PC-3 (cell line): ENCODE results near the gene CACNA1D. TPM values are rescaled to one million over a fixed set of nuclear protein-coding genes. Genes with fewer than 3 reads are reported as not detected.

Experiments used
- ATAC-seq: fragments of 200-7000 bp; cut with Tn5 transposase; 2 replicates; pipeline ENCODE4 v1.9.1; 2020; ENCODE audit warnings: mild to moderate bottlenecking, moderate library complexity
- BruUV-seq: library from RNA; stranded (reverse); fragments of 400-500 nt; replicated peaks from 2 replicates; lab custom pipeline; 2021; lab: Mats Ljungman, UMichigan
- CTCF ChIA-PET: fragments of 300-600 bp; sonication (Branson Sonifier 250); formaldehyde crosslinking; loops from one replicate; lab custom pipeline; 2022; ENCODE audit warnings: antibody characterized with exemption; lab: Charles Lee
- POLR2A ChIA-PET: fragments of 300-600 bp; sonication (Branson Sonifier 250); formaldehyde crosslinking; loops from one replicate; lab custom pipeline; 2022; ENCODE audit warnings: antibody characterized with exemption; ENCODE audit not compliant: unreplicated experiment; lab: Charles Lee
- DNase-seq: peaks from one replicate; pipeline ENCODE4 v3.0.0-alpha.2; 2015
- H2AFZ ChIP-seq: fragments of 300-600 bp; sonication (generic); 2 replicates; pipeline ENCODE4 v1.6.0; 2016; ENCODE audit warnings: antibody characterized with exemption, low read length
- H3F3A ChIP-seq: fragments of 300-600 bp; sonication (generic); one replicate; pipeline ENCODE4 v1.6.0; 2017; ENCODE audit warnings: antibody characterized with exemption, low read length, control low read depth, mild to moderate bottlenecking; ENCODE audit not compliant: unreplicated experiment
- H3K27ac ChIP-seq: fragments of 300-600 bp; sonication (generic); 2 replicates; pipeline ENCODE4 v1.5.1; 2016; ENCODE audit warnings: mild to moderate bottlenecking, low read length
- H3K27me3 ChIP-seq: fragments of 300-600 bp; sonication (generic); 2 replicates; pipeline ENCODE4 v1.6.1; 2016; ENCODE audit warnings: low read length, mixed read lengths
- H3K36me3 ChIP-seq: fragments of 300-600 bp; sonication (generic); 2 replicates; pipeline ENCODE4 v1.6.1; 2016; ENCODE audit warnings: low read depth, mixed run types, low read length, mixed read lengths
- H3K4me1 ChIP-seq: fragments of 300-600 bp; sonication (generic); 2 replicates; pipeline ENCODE4 v1.5.1; 2016; ENCODE audit warnings: low read length; ENCODE audit not compliant: insufficient read depth
- H3K4me2 ChIP-seq: fragments of 300-600 bp; sonication (generic); 2 replicates; pipeline ENCODE4 v1.6.0; 2016; ENCODE audit warnings: low read length
- H3K4me3 ChIP-seq: fragments of 300-600 bp; sonication (generic); 2 replicates; pipeline ENCODE4 v1.5.1; 2016; ENCODE audit warnings: mild to moderate bottlenecking, low read length, mixed read lengths
- H3K79me2 ChIP-seq: fragments of 300-600 bp; sonication (generic); 2 replicates; pipeline ENCODE4 v1.6.1; 2017; ENCODE audit warnings: low read length, mixed read lengths
- H3K9ac ChIP-seq: fragments of 300-600 bp; sonication (generic); 2 replicates; pipeline ENCODE4 v1.6.0; 2016; ENCODE audit warnings: mild to moderate bottlenecking, low read length
- H3K9me2 ChIP-seq: fragments of 300-600 bp; sonication (generic); replicated peaks from 2 replicates; pipeline ENCODE4 v1.6.1; 2016; ENCODE audit warnings: mixed run types, low read length, mixed read lengths
- H3K9me3 ChIP-seq: fragments of 300-600 bp; sonication (generic); 2 replicates; pipeline ENCODE4 v1.6.1; 2016; ENCODE audit warnings: low read length, mixed read lengths
- H4K20me1 ChIP-seq: fragments of 300-600 bp; sonication (generic); 2 replicates; pipeline ENCODE4 v1.6.1; 2016; ENCODE audit warnings: low read length, mixed read lengths
- CTCF ChIP-seq: fragments of 300-600 bp; sonication (generic); conservative IDR thresholded peaks from 2 replicates; pipeline ENCODE4 v1.5.1; 2017; ENCODE audit warnings: antibody characterized with exemption, low read depth, mild to moderate bottlenecking, low read length
- EZH2 ChIP-seq: fragments of 300-600 bp; sonication (generic); IDR thresholded peaks from one replicate; pipeline ENCODE4 v1.6.1; 2017; ENCODE audit warnings: antibody characterized with exemption, mild to moderate bottlenecking, low read length; ENCODE audit not compliant: unreplicated experiment
- EZH2phosphoT487 ChIP-seq: fragments of 300-600 bp; sonication (generic); IDR thresholded peaks from 2 replicates; pipeline ENCODE4 v1.6.1; 2018; ENCODE audit warnings: mild to moderate bottlenecking, antibody characterized with exemption, low read length, borderline replicate concordance
- intact Hi-C: fragments of 100-400 bp; cut with micrococcal nuclease; formaldehyde crosslinking; loops from 2 replicates; pipeline ENCODE4 v1.9.0; 2023
- total RNA-seq: library from RNA; depleted of rRNA; stranded (reverse); fragments of >200 nt; gene quantifications from 2 replicates; pipeline ENCODE4 v1.2.3, GENCODE V29; 2014

Gene CACNA1D
- total RNA-seq, 1 experiment from 2014 or later, result not detected

- Histone ChIP-seq H3K36me3 (no peaks in the 10 kb centered on the region), H3F3A (no peaks in the 10 kb centered on the region), H3K9me2 (no peaks in the 10 kb centered on the region), H3K4me2 (no peak overlapping the region), H3K27me3 (peaks cover 88% of the 10 kb centered on the region), H3K4me3 (no peak overlapping the region), H3K79me2 (no peaks in the 10 kb centered on the region), H3K9ac (no peak overlapping the region), H4K20me1 (no peaks in the 10 kb centered on the region), H3K27ac (no peak overlapping the region), H3K9me3 (no peaks in the 10 kb centered on the region), H2AFZ (no peak overlapping the region), H3K4me1 (no peaks in the 10 kb centered on the region)
- no peak for ATAC-seq
- no peak for TF ChIP-seq CTCF
- no peak for TF ChIP-seq EZH2phosphoT487
- no peak for TF ChIP-seq EZH2
- no TSS peak for BruUV-seq
- intact Hi-C loops, result no loop called here
- ChIA-PET CTCF (no interaction called here), POLR2A (no interaction called here)
- no peak for DNase-seq
Observed at GRCh38 chr3:53545996-53546359, 51.6 kb downstream of the CACNA1D start.

- H3K27ac ChIP-seq, result no peak overlapping the region
- intact Hi-C loops, result no loop called here
- H3K27me3 ChIP-seq, result peaks cover 88% of the 10 kb centered on the region
- no peak overlapping the region for H3K9ac ChIP-seq
- no TSS peak for BruUV-seq
- H3K9me2 ChIP-seq, result no peaks in the 10 kb centered on the region
- H3F3A ChIP-seq, result no peaks in the 10 kb centered on the region
- TF ChIP-seq EZH2 (no peak), CTCF (no peak), EZH2phosphoT487 (no peak)
- no peak overlapping the region for H3K4me3 ChIP-seq
- H4K20me1 ChIP-seq, result no peaks in the 10 kb centered on the region
- ATAC-seq, result no peak
- no peaks in the 10 kb centered on the region for H3K79me2 ChIP-seq
- no peaks in the 10 kb centered on the region for H3K4me1 ChIP-seq
- POLR2A ChIA-PET, result no interaction called here
- CTCF ChIA-PET, result no interaction called here
- no peaks in the 10 kb centered on the region for H3K9me3 ChIP-seq
- H3K4me2 ChIP-seq, result no peak overlapping the region
- H2AFZ ChIP-seq, result no peak overlapping the region
- DNase-seq, result no peak
- H3K36me3 ChIP-seq, result no peaks in the 10 kb centered on the region
Observed at GRCh38 chr3:53547327-53547726, 52.9 kb downstream of the CACNA1D start.

- Histone ChIP-seq H2AFZ (no peak overlapping the region), H3K79me2 (no peaks in the 10 kb centered on the region), H3K36me3 (no peaks in the 10 kb centered on the region), H3K9me2 (no peaks in the 10 kb centered on the region), H3K27me3 (peaks cover 92% of the 10 kb centered on the region), H3K27ac (no peak overlapping the region), H3K9ac (no peak overlapping the region), H4K20me1 (no peaks in the 10 kb centered on the region), H3K4me3 (no peak overlapping the region), H3K9me3 (no peaks in the 10 kb centered on the region), H3K4me2 (no peak overlapping the region), H3K4me1 (no peaks in the 10 kb centered on the region), H3F3A (no peaks in the 10 kb centered on the region)
- no TSS peak for BruUV-seq
- DNase-seq (no peak), ATAC-seq (no peak)
- POLR2A ChIA-PET, result no interaction called here
- no peak for TF ChIP-seq EZH2phosphoT487
- no peak for TF ChIP-seq EZH2
- TF ChIP-seq CTCF, result no peak
- intact Hi-C loops, result no loop called here
- CTCF ChIA-PET, result no interaction called here
Observed at GRCh38 chr3:53550005-53550620, 55.7 kb downstream of the CACNA1D start.
